ENCODE results near the gene FIBP. TPM values are rescaled to one million over a fixed set of nuclear protein-coding genes. Genes with fewer than 3 reads are reported as not detected.

FIBP gene
- total and polyA plus RNA-seq, 2 of the 4 experiments (the other 2 are of a cell fraction): 141 to 182 TPM

DNA sequence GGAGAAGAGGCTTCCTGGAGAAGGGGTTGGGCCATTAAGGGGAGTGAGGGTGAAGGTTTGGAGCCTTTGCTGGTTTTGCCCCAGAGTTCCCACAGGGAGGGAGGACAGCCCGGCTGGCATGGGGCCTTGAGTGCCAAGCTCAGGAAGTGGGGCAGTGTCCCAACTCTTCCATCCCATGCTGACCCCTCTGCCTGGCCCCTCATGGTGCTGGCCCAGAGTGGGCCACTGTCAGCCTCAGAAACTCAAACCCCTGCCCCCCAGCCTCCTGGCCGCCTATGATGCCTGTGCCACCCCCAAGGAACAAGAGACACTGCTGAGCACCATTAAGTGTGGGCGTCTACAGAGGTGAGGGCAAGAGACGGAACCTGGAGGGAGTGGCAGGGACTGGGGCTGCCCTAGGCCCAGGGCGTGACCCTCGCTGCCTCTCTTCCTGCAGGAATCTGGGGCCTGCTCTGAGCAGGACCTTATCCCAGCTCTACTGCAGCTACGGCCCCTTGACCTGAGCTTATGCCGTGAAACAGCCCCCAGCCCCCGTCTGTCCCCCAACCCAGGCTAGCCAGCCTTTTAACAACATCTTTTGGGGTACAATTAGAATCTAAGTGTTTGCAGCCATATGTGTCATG lies 22.6 kb downstream of the FIBP start:
- H4K91ac ChIP-seq (ENCODE audit: insufficient read depth, low read depth, low read length): no peak overlapping the region
- no peak overlapping the region for H3K9ac ChIP-seq (ENCODE audit: low read depth, low read length)
- no peak overlapping the region; the same call in 1 of the 2 replicates for H3K27ac ChIP-seq (ENCODE audit: insufficient read depth, low read length)
- POLR2A ChIA-PET (ENCODE audit: unreplicated experiment): interaction anchor here (1.0 kb wide), 1 partner anchor 8 kb away, joined by 3 read pairs; the partner anchor contains the start of gene CFL1
- dilution Hi-C loops (cut with HindIII; ENCODE audit: low sequenced_read_pairs, unreplicated experiment) (no loop called here), intact Hi-C loops (cut with micrococcal nuclease) (no loop called here), in situ Hi-C loops (cut with MboI; ENCODE audit: low sequenced_read_pairs) (no loop called here)
- no peak overlapping the region for H2AK5ac ChIP-seq (ENCODE audit: low read depth, low read length)
- peak overlapping the region; percentile 24 for H2AFZ ChIP-seq (replicated peaks; ENCODE audit: low read length, poor library complexity)
- no peak overlapping the region; the same call in 1 of the 2 replicates for H3K23ac ChIP-seq (ENCODE audit: low read depth, low read length)
- CTCF ChIA-PET: no interaction called here
- peaks cover 88% of the 10 kb centered on the region for H3K36me3 ChIP-seq (ENCODE audit: control insufficient read depth, insufficient read depth, low read length)
- no peaks in the 10 kb centered on the region for H3K9me3 ChIP-seq (ENCODE audit: control insufficient read depth, insufficient read depth, low read length)
- BruUV-seq (replicated peaks): no TSS peak
- no peaks in the 10 kb centered on the region for H3K27me3 ChIP-seq (ENCODE audit: control insufficient read depth, insufficient read depth, low read length)
- no peak overlapping the region for H2BK15ac ChIP-seq (ENCODE audit: low read depth, low read length)
- no peak overlapping the region for H2BK120ac ChIP-seq (ENCODE audit: low read depth, low read length)
- no peak overlapping the region for H3K14ac ChIP-seq (replicated peaks; ENCODE audit: low read depth, low read length)
- no peak overlapping the region for H3K4me2 ChIP-seq (ENCODE audit: low read depth, low read length)
- H3K18ac ChIP-seq (ENCODE audit: low read depth, low read length): no peak overlapping the region
- H4K20me1 ChIP-seq (ENCODE audit: insufficient read depth, low read length): peaks cover 50% of the 10 kb centered on the region
- H3K4ac ChIP-seq (ENCODE audit: low read depth, low read length): no peak overlapping the region
- no peak overlapping the region for H3K56ac ChIP-seq (ENCODE audit: extremely low read depth, insufficient read depth, low read length)
- peaks cover 5% of the 10 kb centered on the region; the same call in 1 of the 2 replicates for H3K9me1 ChIP-seq (ENCODE audit: insufficient read depth, low read length)
- no peak overlapping the region for H2BK20ac ChIP-seq (ENCODE audit: low read depth, low read length)
- peak overlapping the region; percentile 76 for H2AK9ac ChIP-seq (replicated peaks; ENCODE audit: low read depth, low read length, poor library complexity)
- ATAC-seq (ENCODE audit: low read depth) (no peak), DNase-seq (no peak)
- peaks cover 6% of the 10 kb centered on the region; the same call in 1 of the 2 replicates for H3K4me1 ChIP-seq (ENCODE audit: control insufficient read depth, insufficient read depth, low read length)
- H4K8ac ChIP-seq (ENCODE audit: low read depth in 2 of 2, low read length in 2 of 2): no peak overlapping the region
- peaks cover 23 to 89% of the 10 kb centered on the region in 2 experiments for H3K79me1 ChIP-seq (ENCODE audit: low read depth in 1 of 2, low read length in 2 of 2)
- TF ChIP-seq RFX5 (IDR thresholded peaks at IDR 0.05; ENCODE audit: low read depth, low read length): no peak
- TF ChIP-seq NFE2L2 (IDR thresholded peaks at IDR 0.05; ENCODE audit: low read depth, low read length): no peak
- TF ChIP-seq RCOR1 (IDR thresholded peaks at IDR 0.05; ENCODE audit: insufficient replicate concordance, low read length): no peak
- TF ChIP-seq USF2 (IDR thresholded peaks at IDR 0.05; ENCODE audit: low read depth, low read length): no peak
- TF ChIP-seq, protein P1, sequence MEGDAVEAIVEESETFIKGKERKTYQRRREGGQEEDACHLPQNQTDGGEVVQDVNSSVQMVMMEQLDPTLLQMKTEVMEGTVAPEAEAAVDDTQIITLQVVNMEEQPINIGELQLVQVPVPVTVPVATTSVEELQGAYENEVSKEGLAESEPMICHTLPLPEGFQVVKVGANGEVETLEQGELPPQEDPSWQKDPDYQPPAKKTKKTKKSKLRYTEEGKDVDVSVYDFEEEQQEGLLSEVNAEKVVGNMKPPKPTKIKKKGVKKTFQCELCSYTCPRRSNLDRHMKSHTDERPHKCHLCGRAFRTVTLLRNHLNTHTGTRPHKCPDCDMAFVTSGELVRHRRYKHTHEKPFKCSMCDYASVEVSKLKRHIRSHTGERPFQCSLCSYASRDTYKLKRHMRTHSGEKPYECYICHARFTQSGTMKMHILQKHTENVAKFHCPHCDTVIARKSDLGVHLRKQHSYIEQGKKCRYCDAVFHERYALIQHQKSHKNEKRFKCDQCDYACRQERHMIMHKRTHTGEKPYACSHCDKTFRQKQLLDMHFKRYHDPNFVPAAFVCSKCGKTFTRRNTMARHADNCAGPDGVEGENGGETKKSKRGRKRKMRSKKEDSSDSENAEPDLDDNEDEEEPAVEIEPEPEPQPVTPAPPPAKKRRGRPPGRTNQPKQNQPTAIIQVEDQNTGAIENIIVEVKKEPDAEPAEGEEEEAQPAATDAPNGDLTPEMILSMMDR (conservative IDR thresholded peaks at IDR 0.05; ENCODE audit: low read depth, low read length): no peak
- no peak for TF ChIP-seq CHD1 (IDR thresholded peaks at IDR 0.05; ENCODE audit: low read depth, low read length)
- TF ChIP-seq RAD21 (IDR thresholded peaks at IDR 0.05; ENCODE audit: low read length): no peak
- TF ChIP-seq MAZ (IDR thresholded peaks at IDR 0.05; ENCODE audit: borderline replicate concordance, low read depth, low read length): no peak
- no peak for TF ChIP-seq SMC3 (IDR thresholded peaks at IDR 0.05; ENCODE audit: low read depth, low read length)
- TF ChIP-seq, protein P2, sequence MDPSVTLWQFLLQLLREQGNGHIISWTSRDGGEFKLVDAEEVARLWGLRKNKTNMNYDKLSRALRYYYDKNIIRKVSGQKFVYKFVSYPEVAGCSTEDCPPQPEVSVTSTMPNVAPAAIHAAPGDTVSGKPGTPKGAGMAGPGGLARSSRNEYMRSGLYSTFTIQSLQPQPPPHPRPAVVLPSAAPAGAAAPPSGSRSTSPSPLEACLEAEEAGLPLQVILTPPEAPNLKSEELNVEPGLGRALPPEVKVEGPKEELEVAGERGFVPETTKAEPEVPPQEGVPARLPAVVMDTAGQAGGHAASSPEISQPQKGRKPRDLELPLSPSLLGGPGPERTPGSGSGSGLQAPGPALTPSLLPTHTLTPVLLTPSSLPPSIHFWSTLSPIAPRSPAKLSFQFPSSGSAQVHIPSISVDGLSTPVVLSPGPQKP (IDR thresholded peaks at IDR 0.05; ENCODE audit: borderline replicate concordance, low read depth, low read length): no peak
- no peak for TF ChIP-seq MAFK (IDR thresholded peaks at IDR 0.05; ENCODE audit: low read depth, low read length)
- no peak for TF ChIP-seq MXI1 (IDR thresholded peaks at IDR 0.05; ENCODE audit: borderline replicate concordance, low read depth, low read length)
- TF ChIP-seq POLR2A (IDR thresholded peaks at IDR 0.05; ENCODE audit: low read depth, low read length): no peak
- TF ChIP-seq CEBPB (IDR thresholded peaks at IDR 0.05; ENCODE audit: low read depth, low read length): no peak
- TF ChIP-seq BHLHE40 (IDR thresholded peaks at IDR 0.05; ENCODE audit: low read depth, low read length): no peak
- TF ChIP-seq FOS (IDR thresholded peaks at IDR 0.05; ENCODE audit: low read depth, low read length): no peak
- H3K4me3 ChIP-seq (ENCODE audit: insufficient read depth, low read depth, low read length): no peak overlapping the region
- WGBS, 2 experiments (ENCODE audit: extremely low coverage in 2 of 2, insufficient read length in 1 of 2): 100% methylated on average over 3 of the region's 9 CpGs; no CpG with 5 or more reads in 1 of the 2 experiments
- no peak overlapping the region for H2BK5ac ChIP-seq (ENCODE audit: low read depth, low read length, poor library complexity, severe bottlenecking)
- H4K5ac ChIP-seq (ENCODE audit: low read depth, low read length): no peak overlapping the region
